ENCODE measurements around the gene HPCAL4.

DNA sequence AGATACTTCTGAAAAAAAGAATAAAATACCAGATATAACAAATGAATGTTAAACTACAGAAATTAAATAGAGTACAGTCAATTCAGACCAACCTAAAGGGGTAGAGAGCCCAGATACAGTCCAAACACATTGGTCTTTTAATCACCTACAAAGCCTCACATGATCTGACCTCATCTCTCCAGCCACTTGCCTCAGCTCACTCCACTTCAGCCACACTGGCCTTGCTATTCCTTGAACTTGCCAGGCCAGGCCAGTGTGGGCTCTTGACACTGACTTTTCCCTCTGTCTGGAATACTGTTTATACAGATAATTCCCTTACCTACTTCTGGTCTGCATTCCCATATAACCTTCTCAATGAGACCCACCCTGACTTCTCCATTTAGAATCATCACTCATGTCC lies 30.4 kb upstream of the HPCAL4 start:
- TF ChIP-seq MXD4 (CRISPR knock-in tag; IDR thresholded peaks at IDR 0.05; ENCODE audit: borderline replicate concordance) (no peak), NFE2L1 (CRISPR knock-in tag; IDR thresholded peaks at IDR 0.05) (no peak)
- TF ChIP-seq, protein P1, sequence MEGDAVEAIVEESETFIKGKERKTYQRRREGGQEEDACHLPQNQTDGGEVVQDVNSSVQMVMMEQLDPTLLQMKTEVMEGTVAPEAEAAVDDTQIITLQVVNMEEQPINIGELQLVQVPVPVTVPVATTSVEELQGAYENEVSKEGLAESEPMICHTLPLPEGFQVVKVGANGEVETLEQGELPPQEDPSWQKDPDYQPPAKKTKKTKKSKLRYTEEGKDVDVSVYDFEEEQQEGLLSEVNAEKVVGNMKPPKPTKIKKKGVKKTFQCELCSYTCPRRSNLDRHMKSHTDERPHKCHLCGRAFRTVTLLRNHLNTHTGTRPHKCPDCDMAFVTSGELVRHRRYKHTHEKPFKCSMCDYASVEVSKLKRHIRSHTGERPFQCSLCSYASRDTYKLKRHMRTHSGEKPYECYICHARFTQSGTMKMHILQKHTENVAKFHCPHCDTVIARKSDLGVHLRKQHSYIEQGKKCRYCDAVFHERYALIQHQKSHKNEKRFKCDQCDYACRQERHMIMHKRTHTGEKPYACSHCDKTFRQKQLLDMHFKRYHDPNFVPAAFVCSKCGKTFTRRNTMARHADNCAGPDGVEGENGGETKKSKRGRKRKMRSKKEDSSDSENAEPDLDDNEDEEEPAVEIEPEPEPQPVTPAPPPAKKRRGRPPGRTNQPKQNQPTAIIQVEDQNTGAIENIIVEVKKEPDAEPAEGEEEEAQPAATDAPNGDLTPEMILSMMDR (IDR thresholded peaks at IDR 0.05) = no peak
- TF ChIP-seq, protein P2, sequence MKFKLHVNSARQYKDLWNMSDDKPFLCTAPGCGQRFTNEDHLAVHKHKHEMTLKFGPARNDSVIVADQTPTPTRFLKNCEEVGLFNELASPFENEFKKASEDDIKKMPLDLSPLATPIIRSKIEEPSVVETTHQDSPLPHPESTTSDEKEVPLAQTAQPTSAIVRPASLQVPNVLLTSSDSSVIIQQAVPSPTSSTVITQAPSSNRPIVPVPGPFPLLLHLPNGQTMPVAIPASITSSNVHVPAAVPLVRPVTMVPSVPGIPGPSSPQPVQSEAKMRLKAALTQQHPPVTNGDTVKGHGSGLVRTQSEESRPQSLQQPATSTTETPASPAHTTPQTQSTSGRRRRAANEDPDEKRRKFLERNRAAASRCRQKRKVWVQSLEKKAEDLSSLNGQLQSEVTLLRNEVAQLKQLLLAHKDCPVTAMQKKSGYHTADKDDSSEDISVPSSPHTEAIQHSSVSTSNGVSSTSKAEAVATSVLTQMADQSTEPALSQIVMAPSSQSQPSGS (CRISPR knock-in tag; IDR thresholded peaks at IDR 0.05; ENCODE audit: borderline replicate concordance, low read depth) = no peak
- TF ChIP-seq, protein P3, sequence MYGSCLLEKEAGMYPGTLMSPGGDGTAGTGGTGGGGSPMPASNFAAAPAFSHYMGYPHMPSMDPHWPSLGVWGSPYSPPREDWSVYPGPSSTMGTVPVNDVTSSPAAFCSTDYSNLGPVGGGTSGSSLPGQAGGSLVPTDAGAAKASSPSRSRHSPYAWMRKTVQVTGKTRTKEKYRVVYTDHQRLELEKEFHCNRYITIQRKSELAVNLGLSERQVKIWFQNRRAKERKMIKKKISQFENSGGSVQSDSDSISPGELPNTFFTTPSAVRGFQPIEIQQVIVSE (CRISPR knock-in tag; IDR thresholded peaks at IDR 0.05; ENCODE audit: borderline replicate concordance) = no peak
